ENCODE results near the gene TFB2M. TPM values are rescaled to one million over a fixed set of nuclear protein-coding genes. Genes with fewer than 3 reads are reported as not detected.

The TFB2M gene
- total RNA-seq, 1 donor from 2014 or later: 12.9 TPM

GRCh38 chr1:246602194-246602593 is 36.1 kb upstream of the TFB2M start:
- DNase-seq (ENCODE audit: extremely low spot score, unreplicated experiment): no peak
- H3K4me3 Mint-ChIP-seq: no peak overlapping the region
- H3K27ac Mint-ChIP-seq: no peak overlapping the region
- peaks cover 11% of the 10 kb centered on the region for H3K9me3 Mint-ChIP-seq
- no peaks in the 10 kb centered on the region for H3K27me3 Mint-ChIP-seq
- TF ChIP-seq, protein P1, sequence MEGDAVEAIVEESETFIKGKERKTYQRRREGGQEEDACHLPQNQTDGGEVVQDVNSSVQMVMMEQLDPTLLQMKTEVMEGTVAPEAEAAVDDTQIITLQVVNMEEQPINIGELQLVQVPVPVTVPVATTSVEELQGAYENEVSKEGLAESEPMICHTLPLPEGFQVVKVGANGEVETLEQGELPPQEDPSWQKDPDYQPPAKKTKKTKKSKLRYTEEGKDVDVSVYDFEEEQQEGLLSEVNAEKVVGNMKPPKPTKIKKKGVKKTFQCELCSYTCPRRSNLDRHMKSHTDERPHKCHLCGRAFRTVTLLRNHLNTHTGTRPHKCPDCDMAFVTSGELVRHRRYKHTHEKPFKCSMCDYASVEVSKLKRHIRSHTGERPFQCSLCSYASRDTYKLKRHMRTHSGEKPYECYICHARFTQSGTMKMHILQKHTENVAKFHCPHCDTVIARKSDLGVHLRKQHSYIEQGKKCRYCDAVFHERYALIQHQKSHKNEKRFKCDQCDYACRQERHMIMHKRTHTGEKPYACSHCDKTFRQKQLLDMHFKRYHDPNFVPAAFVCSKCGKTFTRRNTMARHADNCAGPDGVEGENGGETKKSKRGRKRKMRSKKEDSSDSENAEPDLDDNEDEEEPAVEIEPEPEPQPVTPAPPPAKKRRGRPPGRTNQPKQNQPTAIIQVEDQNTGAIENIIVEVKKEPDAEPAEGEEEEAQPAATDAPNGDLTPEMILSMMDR (conservative IDR thresholded peaks at IDR 0.05): no peak
- H3K4me1 Mint-ChIP-seq (ENCODE audit: unreplicated experiment): peaks cover 5% of the 10 kb centered on the region
- H3K36me3 Mint-ChIP-seq: peaks cover 25% of the 10 kb centered on the region

DNA sequence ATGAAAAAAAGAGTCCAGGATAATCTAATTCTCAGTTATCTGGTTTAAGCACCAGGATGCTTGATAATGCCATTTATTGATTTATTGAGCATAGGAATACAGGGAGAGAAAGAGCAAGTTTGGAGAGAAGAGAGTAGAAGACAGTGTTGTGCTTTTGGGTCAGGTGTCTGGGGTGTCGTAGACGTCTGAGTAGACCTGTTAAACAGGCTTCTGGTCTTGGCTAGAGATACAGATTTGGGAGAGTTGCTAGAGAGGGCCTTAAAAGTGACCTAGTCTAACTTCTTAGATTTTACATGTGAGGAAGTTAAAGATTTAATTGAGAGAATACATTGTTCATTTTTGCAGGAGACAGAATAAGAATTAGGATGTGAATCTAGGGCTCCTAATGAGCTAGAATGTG is 34.5 kb upstream of the TFB2M start:
- DNase-seq (ENCODE audit: extremely low spot score, unreplicated experiment): no peak
- Mint-ChIP-seq H3K36me3 (peaks cover 29% of the 10 kb centered on the region), H3K27ac (no peak overlapping the region), H3K9me3 (peaks cover 11% of the 10 kb centered on the region), H3K4me1 (ENCODE audit: unreplicated experiment) (peaks cover 5% of the 10 kb centered on the region), H3K27me3 (no peaks in the 10 kb centered on the region), H3K4me3 (no peak overlapping the region)
- TF ChIP-seq, protein P1 (conservative IDR thresholded peaks at IDR 0.05): no peak

DNA sequence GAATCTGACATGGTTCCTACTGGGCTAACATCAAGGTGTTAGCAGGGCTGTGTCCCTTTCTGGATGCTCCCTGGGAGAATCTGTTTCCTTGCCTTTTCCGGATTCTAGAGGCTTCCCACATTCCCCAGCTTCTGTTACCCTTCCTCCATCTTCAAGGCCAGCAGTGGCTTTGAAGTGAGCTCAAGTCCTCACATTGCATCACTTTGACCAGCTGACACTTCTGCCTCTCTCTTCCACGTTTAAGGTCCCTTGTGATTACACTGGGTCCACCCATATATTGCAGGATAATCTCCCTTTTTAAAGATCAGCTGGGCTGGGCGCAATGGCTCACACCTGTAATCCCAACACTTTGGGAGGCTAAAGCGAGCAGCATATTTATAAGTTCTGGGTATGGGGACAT is 33.3 kb upstream of the TFB2M start:
- Mint-ChIP-seq H3K9me3 (peaks cover 11% of the 10 kb centered on the region), H3K4me3 (no peak overlapping the region), H3K27ac (no peak overlapping the region), H3K36me3 (peaks cover 33% of the 10 kb centered on the region), H3K4me1 (ENCODE audit: unreplicated experiment) (peaks cover 5% of the 10 kb centered on the region), H3K27me3 (no peaks in the 10 kb centered on the region)
- DNase-seq (ENCODE audit: extremely low spot score, unreplicated experiment): no peak
- TF ChIP-seq, protein P1 (conservative IDR thresholded peaks at IDR 0.05): no peak

- peaks cover 26% of the 10 kb centered on the region for H3K36me3 Mint-ChIP-seq
- no peaks in the 10 kb centered on the region for H3K27me3 Mint-ChIP-seq
- TF ChIP-seq, protein P1 (conservative IDR thresholded peaks at IDR 0.05): no peak
- H3K4me3 Mint-ChIP-seq: no peak overlapping the region
- DNase-seq (ENCODE audit: extremely low spot score, unreplicated experiment): no peak
- H3K4me1 Mint-ChIP-seq (ENCODE audit: unreplicated experiment): peaks cover 5% of the 10 kb centered on the region
- H3K9me3 Mint-ChIP-seq: peaks cover 6% of the 10 kb centered on the region
- no peak overlapping the region for H3K27ac Mint-ChIP-seq
Observed at GRCh38 chr1:246597971-246598370, 31.9 kb upstream of the TFB2M start.

GRCh38 chr1:246597340-246597739 is 31.3 kb upstream of the TFB2M start:
- Mint-ChIP-seq H3K27me3 (no peaks in the 10 kb centered on the region), H3K4me3 (no peak overlapping the region), H3K4me1 (ENCODE audit: unreplicated experiment) (peaks cover 10% of the 10 kb centered on the region), H3K9me3 (peaks cover 6% of the 10 kb centered on the region), H3K36me3 (peaks cover 27% of the 10 kb centered on the region), H3K27ac (no peak overlapping the region)
- TF ChIP-seq, protein P1 (conservative IDR thresholded peaks at IDR 0.05): no peak
- DNase-seq (ENCODE audit: extremely low spot score, unreplicated experiment): no peak

DNA sequence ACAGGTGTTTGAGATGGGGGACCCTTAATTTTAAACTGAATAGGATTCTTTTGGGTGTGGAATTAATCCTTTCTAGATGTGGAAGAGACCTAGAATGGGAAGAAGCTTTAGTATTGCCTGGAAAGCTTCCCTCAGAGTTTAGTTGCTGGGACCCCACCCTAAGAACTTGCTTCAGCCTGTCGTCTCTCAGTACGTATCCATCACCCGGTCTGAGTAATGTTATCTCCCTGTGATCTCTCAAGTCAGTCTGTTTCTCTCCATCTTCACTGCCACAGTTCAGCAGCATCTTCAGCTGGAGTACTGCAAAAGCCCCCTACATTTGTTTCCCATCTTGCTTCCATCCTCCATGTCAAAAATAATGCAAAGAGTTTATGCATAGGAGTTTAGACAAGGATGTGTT is 29.1 kb upstream of the TFB2M start:
- no peak overlapping the region for H3K4me3 Mint-ChIP-seq
- H3K27ac Mint-ChIP-seq: no peak overlapping the region
- H3K4me1 Mint-ChIP-seq (ENCODE audit: unreplicated experiment): peaks cover 6% of the 10 kb centered on the region
- H3K9me3 Mint-ChIP-seq: no peaks in the 10 kb centered on the region
- no peak for DNase-seq (ENCODE audit: extremely low spot score, unreplicated experiment)
- peaks cover 29% of the 10 kb centered on the region for H3K36me3 Mint-ChIP-seq
- H3K27me3 Mint-ChIP-seq: no peaks in the 10 kb centered on the region
- TF ChIP-seq, protein P1 (conservative IDR thresholded peaks at IDR 0.05): no peak

All from type B pancreatic cell (in vitro differentiated cells).